B cell (primary cell): Measurements from ENCODE around the gene PACSIN3. TPM values are rescaled to one million over a fixed set of nuclear protein-coding genes. Genes with fewer than 3 reads are reported as not detected.

ENCODE experiments used
- ATAC-seq: fragments of 200-7000 bp; cut with Tn5 transposase; one replicate; pipeline ENCODE4 v1.10.0; 2021; ENCODE audit warnings: low read depth, mild to moderate bottlenecking, moderate number of reproducible peaks, moderate library complexity
- CTCF ChIA-PET: fragments of 350-600 bp; sonication (Branson Sonifier 250); formaldehyde crosslinking; loops from one replicate; lab custom pipeline; 2021; ENCODE audit warnings: antibody characterized with exemption, inconsistent platforms; lab: Charles Lee
- POLR2A ChIA-PET: fragments of 350-600 bp; sonication (Branson Sonifier 250); formaldehyde crosslinking; loops from one replicate; lab custom pipeline; 2021; ENCODE audit warnings: antibody characterized with exemption; lab: Charles Lee
- DNase-seq: peaks from one replicate; pipeline ENCODE4 v3.0.0; 2013
- H2AFZ ChIP-seq: 2 replicates; pipeline ENCODE4 v1.6.1; 2012; ENCODE audit warnings: mild to moderate bottlenecking, low read depth, low read length; ENCODE audit not compliant: insufficient read depth, poor library complexity, severe bottlenecking
- H3K27ac ChIP-seq, 2 donors: 1 replicate in 1 of 2; 2 replicates in 1 of 2; pipeline ENCODE4 v1.5.1; 2012 to 2013; ENCODE audit warnings: low read length in 2 of 2, mild to moderate bottlenecking in 2 of 2, moderate library complexity in 1 of 2
- H3K27me3 ChIP-seq, 4 experiments: fragments of 200-600 bp in 1 of 4; sonication (generic) in 1 of 4; replicated peaks in 1 of 4; 1 replicate in 2 of 4; 2 replicates in 2 of 4; pipeline versions ENCODE4 v1.6.1 to v1.7.0; 2013 to 2016; ENCODE audit warnings: low read length in 3 of 4, mild to moderate bottlenecking in 2 of 4, mixed read lengths in 1 of 4, moderate library complexity in 1 of 4; ENCODE audit not compliant: insufficient read depth in 4 of 4, control insufficient read depth in 3 of 4; ENCODE audit errors: control extremely low read depth in 1 of 4
- H3K36me3 ChIP-seq, 2 experiments: replicated peaks in 1 of 2; 1 replicate in 1 of 2; 2 replicates in 1 of 2; pipeline versions ENCODE4 v1.6.1 to v1.7.1; 2013; ENCODE audit warnings: low read length in 1 of 2; ENCODE audit not compliant: insufficient read depth in 2 of 2, control insufficient read depth in 1 of 2; ENCODE audit errors: control extremely low read depth in 1 of 2, extremely low read depth in 1 of 2
- H3K4me1 ChIP-seq, 2 donors: fragments of 200-600 bp in 1 of 2; sonication (generic) in 1 of 2; 1 replicate in 1 of 2; 2 replicates in 1 of 2; pipeline versions ENCODE4 v1.5.1 to v1.6.1; 2013 to 2017; ENCODE audit warnings: low read length in 2 of 2; ENCODE audit not compliant: control insufficient read depth in 2 of 2, insufficient read depth in 2 of 2
- H3K4me2 ChIP-seq: replicated peaks from 2 replicates; pipeline ENCODE3; 2012; ENCODE audit warnings: mild to moderate bottlenecking, low read depth, low read length; ENCODE audit not compliant: poor library complexity, severe bottlenecking
- H3K4me3 ChIP-seq, 5 experiments: fragments of 200-600 bp in 1 of 5; sonication (generic) in 1 of 5; 1 replicate in 3 of 5; 2 replicates in 2 of 5; pipeline versions ENCODE4 v1.5.1 to v1.7.0; 2011 to 2016; ENCODE audit warnings: low read length in 4 of 5, mild to moderate bottlenecking in 4 of 5, low read depth in 2 of 5, control low read depth in 1 of 5, moderate library complexity in 1 of 5; ENCODE audit not compliant: insufficient read depth in 1 of 5; ENCODE audit errors: control extremely low read depth in 1 of 5, extremely low read depth in 1 of 5
- H3K79me2 ChIP-seq: fragments of 200-600 bp; sonication (generic); one replicate; pipeline ENCODE4 v1.6.0; 2016; ENCODE audit warnings: low read length; ENCODE audit not compliant: control insufficient read depth, insufficient read depth
- H3K9ac ChIP-seq: fragments of 200-600 bp; sonication (generic); 2 replicates; pipeline ENCODE4 v1.6.1; 2017; ENCODE audit warnings: mild to moderate bottlenecking, low read length, moderate library complexity
- H3K9me3 ChIP-seq, 3 donors: one replicate each; pipeline versions ENCODE4 v1.6.1 to v1.7.1; 2013; ENCODE audit warnings: low read length in 2 of 3; ENCODE audit not compliant: control insufficient read depth in 2 of 3, insufficient read depth in 1 of 3; ENCODE audit errors: control extremely low read depth in 1 of 3
- H4K20me1 ChIP-seq: 2 replicates; pipeline ENCODE4 v1.6.0; 2012; ENCODE audit warnings: mild to moderate bottlenecking, low read length; ENCODE audit not compliant: insufficient read depth, control insufficient read depth, poor library complexity, severe bottlenecking
- H3K27ac Mint-ChIP-seq: one replicate; pipeline ENCODE4 v1.8.0; 2021; ENCODE audit warnings: mixed read lengths
- H3K27me3 Mint-ChIP-seq: one replicate; pipeline ENCODE4 v1.8.0; 2021; ENCODE audit warnings: mixed read lengths
- H3K4me1 Mint-ChIP-seq: one replicate; pipeline ENCODE4 v1.8.0; 2021; ENCODE audit warnings: mixed read lengths
- H3K4me3 Mint-ChIP-seq: one replicate; pipeline ENCODE4 v1.8.0; 2021; ENCODE audit warnings: mixed read lengths
- H3K9me3 Mint-ChIP-seq: one replicate; pipeline ENCODE4 v1.8.0; 2022; ENCODE audit warnings: mixed read lengths; ENCODE audit not compliant: insufficient read depth
- EZH2 ChIP-seq: IDR thresholded peaks from 2 replicates; pipeline ENCODE4 v1.6.1; 2012; ENCODE audit warnings: borderline replicate concordance, low read depth, mild to moderate bottlenecking, moderate library complexity, low read length; ENCODE audit not compliant: insufficient read depth, poor library complexity, severe bottlenecking
- WGBS: methylation state at CpG from one replicate; pipeline ENCODE4 v1.1.5; 2013; ENCODE audit warnings: missing lambda C conversion rate; ENCODE audit not compliant: insufficient coverage; 5-methylcytosine and 5-hydroxymethylcytosine counted together
- intact Hi-C: fragments of 100-400 bp; cut with micrococcal nuclease; formaldehyde crosslinking; loops from one replicate; pipeline ENCODE4 v1.10.0; 2022
- polyA plus RNA-seq: library from polyadenylated mRNA; depleted of rRNA; stranded (reverse); fragments of >200 nt; gene quantifications from 2 replicates; pipeline ENCODE4 v1.2.3, GENCODE V29; 2012
- total RNA-seq, 2 donors: library from RNA; stranded (reverse); fragments of 120-200 nt in 1 of 2; gene quantifications; 1 replicate in 1 of 2; 2 replicates in 1 of 2; pipeline versions ENCODE4 v1.2.3 to v1.2.4, GENCODE V29; 2013 to 2022
- TF ChIP-seq, protein P1 (sequence below): fragments of 200-600 bp; IDR thresholded peaks from one replicate; pipeline ENCODE4 v1.8.0; 2022; ENCODE audit warnings: antibody characterized with exemption, mild to moderate bottlenecking

Gene PACSIN3
- total and polyA plus RNA-seq, 2 donors (not counting 1 experiment from before 2014, with no cell fraction given): 2.1 TPM; not detected in 1

DNA sequence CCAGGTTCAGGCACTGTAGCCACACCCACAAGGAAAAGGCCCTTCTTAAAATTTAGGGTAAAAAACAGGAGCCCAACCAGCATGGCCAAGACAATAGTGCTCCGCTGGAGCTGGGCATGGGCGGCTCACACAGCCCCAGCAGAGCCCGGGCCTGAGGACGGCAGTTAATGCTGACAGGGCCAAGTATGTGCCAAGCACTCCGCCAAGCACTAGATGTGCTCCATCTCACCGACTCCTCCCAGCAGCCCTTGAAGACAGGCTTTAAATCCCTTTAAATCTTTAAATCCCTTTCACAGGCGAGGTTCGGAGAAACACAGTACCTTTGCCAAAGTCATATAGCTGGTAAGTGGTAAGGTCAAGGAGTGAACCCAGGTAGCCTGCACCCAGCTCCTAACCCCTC is 14.4 kb downstream of the PACSIN3 start:
- H3K79me2 ChIP-seq: peaks cover 91% of the 10 kb centered on the region
- no peak overlapping the region for H3K27ac Mint-ChIP-seq
- no peak overlapping the region for H2AFZ ChIP-seq
- TF ChIP-seq EZH2: no peak
- TF ChIP-seq, protein P1, sequence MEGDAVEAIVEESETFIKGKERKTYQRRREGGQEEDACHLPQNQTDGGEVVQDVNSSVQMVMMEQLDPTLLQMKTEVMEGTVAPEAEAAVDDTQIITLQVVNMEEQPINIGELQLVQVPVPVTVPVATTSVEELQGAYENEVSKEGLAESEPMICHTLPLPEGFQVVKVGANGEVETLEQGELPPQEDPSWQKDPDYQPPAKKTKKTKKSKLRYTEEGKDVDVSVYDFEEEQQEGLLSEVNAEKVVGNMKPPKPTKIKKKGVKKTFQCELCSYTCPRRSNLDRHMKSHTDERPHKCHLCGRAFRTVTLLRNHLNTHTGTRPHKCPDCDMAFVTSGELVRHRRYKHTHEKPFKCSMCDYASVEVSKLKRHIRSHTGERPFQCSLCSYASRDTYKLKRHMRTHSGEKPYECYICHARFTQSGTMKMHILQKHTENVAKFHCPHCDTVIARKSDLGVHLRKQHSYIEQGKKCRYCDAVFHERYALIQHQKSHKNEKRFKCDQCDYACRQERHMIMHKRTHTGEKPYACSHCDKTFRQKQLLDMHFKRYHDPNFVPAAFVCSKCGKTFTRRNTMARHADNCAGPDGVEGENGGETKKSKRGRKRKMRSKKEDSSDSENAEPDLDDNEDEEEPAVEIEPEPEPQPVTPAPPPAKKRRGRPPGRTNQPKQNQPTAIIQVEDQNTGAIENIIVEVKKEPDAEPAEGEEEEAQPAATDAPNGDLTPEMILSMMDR: no peak
- H3K4me1 ChIP-seq: peaks cover 9 to 17% of the 10 kb centered on the region in 2 donors
- H3K36me3 ChIP-seq: peaks cover 0 to 77% of the 10 kb centered on the region in 2 experiments
- no peaks in the 10 kb centered on the region for H3K27me3 ChIP-seq
- intact Hi-C loops: no loop called here
- 78% methylated on average over 6 of the region's 8 CpGs for WGBS
- no peaks in the 10 kb centered on the region for H3K9me3 ChIP-seq
- no peak overlapping the region for H3K9ac ChIP-seq
- no peak overlapping the region for H3K4me3 Mint-ChIP-seq
- no peaks in the 10 kb centered on the region for H3K9me3 Mint-ChIP-seq
- ATAC-seq (no peak), DNase-seq (no peak)
- ChIA-PET CTCF (interaction anchor here (1.2 to 2.2 kb wide), 2 partner anchors 9 to 10 kb away, joined by 3 to 7 read pairs; no protein-coding TSS in a partner anchor), POLR2A (interaction anchor here (0.7 kb wide), 1 partner anchor 322 kb away, joined by 3 read pairs; no protein-coding TSS in a partner anchor)
- no peaks in the 10 kb centered on the region for H3K27me3 Mint-ChIP-seq
- peaks cover 20% of the 10 kb centered on the region for H3K4me1 Mint-ChIP-seq
- H3K4me3 ChIP-seq: no peak overlapping the region
- no peak overlapping the region for H3K4me2 ChIP-seq
- peaks cover 85% of the 10 kb centered on the region for H4K20me1 ChIP-seq
- H3K27ac ChIP-seq: no peak overlapping the region

DNA sequence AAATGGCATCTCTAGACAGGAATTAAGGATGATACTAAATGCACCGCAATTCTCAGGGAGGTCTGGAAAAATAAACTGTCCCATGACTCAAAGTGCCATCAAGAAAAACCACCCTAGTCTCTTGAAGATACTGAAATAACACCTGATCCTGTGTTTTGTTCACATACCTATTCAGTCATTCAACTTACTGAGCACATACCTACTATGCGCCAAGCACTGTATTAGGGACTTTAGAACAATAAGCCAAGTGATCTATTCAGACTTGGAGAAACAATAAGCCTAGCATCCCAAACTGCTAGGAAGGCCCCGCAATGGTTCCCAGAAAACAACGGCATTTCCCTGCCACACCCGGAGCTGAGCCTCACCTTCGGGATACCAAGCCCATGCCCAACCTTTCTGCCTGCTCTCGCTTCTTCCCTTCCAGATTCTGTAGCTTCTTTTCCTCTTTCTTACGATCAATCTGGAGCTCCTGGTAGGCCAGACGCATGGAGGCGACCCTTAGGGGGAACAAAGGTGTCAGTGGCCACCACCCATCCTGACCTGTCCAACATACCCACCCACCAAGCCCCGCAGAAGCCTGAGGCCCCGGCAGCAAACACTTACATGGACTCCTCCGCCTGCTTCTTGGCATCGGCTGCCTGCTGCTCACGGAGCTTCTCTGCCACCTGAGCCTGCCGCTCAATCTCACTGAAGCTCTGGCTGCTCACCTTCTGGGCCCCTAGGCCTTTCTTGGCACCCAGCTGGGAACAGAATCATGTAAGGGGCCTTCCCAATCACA is 15.0 kb downstream of the PACSIN3 start:
- POLR2A ChIA-PET: interaction anchor here (0.7 kb wide), 1 partner anchor 322 kb away, joined by 3 read pairs; no protein-coding TSS in a partner anchor
- no peak overlapping the region for H2AFZ ChIP-seq
- no peak overlapping the region for H3K27ac Mint-ChIP-seq
- H3K79me2 ChIP-seq: peaks cover 92% of the 10 kb centered on the region
- DNase-seq (no peak), ATAC-seq (no peak)
- H3K36me3 ChIP-seq: peaks cover 0 to 83% of the 10 kb centered on the region in 2 experiments
- peaks cover 9 to 16% of the 10 kb centered on the region in 2 donors for H3K4me1 ChIP-seq
- H3K9me3 Mint-ChIP-seq: no peaks in the 10 kb centered on the region
- H3K27me3 ChIP-seq: no peaks in the 10 kb centered on the region
- H3K4me2 ChIP-seq: no peak overlapping the region
- H3K9me3 ChIP-seq: no peaks in the 10 kb centered on the region
- CTCF ChIA-PET: interaction anchor here (0.6 to 2.2 kb wide), 3 partner anchors 10 to 92 kb away, joined by 3 to 7 read pairs (median 4); no protein-coding TSS in a partner anchor
- H4K20me1 ChIP-seq: peaks cover 91% of the 10 kb centered on the region
- H3K4me3 Mint-ChIP-seq: no peak overlapping the region
- no peak overlapping the region for H3K4me3 ChIP-seq
- WGBS: over 99% methylated on average over 15 of the region's 16 CpGs
- H3K9ac ChIP-seq: no peak overlapping the region
- TF ChIP-seq, protein P1: no peak
- TF ChIP-seq EZH2: no peak
- H3K27me3 Mint-ChIP-seq: no peaks in the 10 kb centered on the region
- H3K4me1 Mint-ChIP-seq: peaks cover 18% of the 10 kb centered on the region
- intact Hi-C loops: no loop called here
- H3K27ac ChIP-seq: no peak overlapping the region
